GM18868 (cell line): ENCODE data around the gene PLCD1.
"Not testable (repeated sequence)": the region's sequence is repeated elsewhere in the genome, so short reads cannot be mapped to it uniquely, and the experiment has no call there.

Experiments used
- ATAC-seq: cut with Tn5 transposase; IDR thresholded peaks from one replicate; pipeline ENCODE4 v1.9.1; 2021; ENCODE audit warnings: mild to moderate bottlenecking, moderate library complexity; ENCODE audit not compliant: unreplicated experiment

PLCD1 gene

DNA sequence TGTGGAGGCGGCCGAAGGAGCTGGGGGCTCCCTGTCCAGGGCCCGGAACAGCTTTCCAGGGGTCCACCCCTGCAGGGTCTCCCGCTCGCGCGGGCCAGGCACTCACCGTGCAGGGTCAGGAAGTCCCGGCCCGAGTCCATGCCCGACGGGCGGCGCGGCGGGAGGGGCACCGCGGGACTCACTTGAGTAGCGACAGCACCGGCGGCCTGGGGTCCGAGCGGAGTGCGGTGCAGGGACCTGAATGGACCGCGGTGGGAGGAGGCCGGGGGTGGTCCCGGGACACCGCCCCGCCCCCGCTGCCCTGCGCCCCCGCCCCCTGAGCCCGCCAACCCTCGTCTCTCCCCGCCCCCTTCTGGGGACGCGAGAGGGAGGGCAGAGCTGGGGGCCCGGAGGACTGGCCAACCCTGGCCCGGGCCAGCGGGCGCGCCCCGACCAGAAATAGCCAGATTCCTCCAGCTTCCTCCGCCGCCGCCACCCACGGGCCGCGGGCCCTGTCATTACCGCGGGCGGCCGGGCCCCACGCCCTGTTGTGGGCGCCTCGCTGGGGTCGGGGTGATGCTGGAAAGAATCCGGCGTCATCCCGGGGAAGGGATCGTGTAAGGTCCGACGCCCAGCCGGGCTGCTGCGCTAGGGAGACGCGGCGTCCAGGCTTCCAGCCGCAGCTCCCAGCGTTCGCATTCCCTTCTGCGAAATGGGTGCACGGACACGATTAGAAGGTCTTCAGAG is at the start of gene PLCD1:
Gene PLCD1 (minus strand): TSS at position 243 of the 726 bp plus-strand sequence. CDS start 103 bp downstream, at position 140.
- ATAC-seq, result no peak

GRCh38 chr3:38077073-38077472 is 47.6 kb upstream of the PLCD1 start:
- not testable (repeated sequence) for ATAC-seq

- ATAC-seq, result no peak
These were observed 40.6 kb upstream of the PLCD1 start for GRCh38 chr3:38070013-38070412.

GRCh38 chr3:38067508-38068233 is 38.2 kb upstream of the PLCD1 start:
- no peak for ATAC-seq

DNA sequence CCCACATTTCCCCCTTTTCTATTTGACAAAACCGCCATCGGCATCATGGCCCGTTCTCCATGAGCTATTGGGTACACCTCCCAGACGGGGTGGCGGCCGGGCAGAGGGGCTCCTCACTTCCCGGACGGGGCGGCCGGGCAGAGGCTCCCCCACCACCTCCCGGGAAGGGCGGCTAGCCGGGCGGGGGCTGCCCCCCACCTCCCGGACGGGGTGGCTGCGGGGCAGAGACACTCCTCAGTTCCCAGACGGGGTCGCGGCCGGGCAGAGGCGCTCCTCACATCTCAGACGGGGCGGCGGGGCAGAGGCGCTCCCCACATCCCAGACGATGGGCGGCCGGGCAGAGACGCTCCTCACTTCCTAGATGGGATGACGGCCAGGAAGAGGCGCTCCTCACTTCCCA is 35.0 kb upstream of the PLCD1 start:
- not testable (repeated sequence) for ATAC-seq

DNA sequence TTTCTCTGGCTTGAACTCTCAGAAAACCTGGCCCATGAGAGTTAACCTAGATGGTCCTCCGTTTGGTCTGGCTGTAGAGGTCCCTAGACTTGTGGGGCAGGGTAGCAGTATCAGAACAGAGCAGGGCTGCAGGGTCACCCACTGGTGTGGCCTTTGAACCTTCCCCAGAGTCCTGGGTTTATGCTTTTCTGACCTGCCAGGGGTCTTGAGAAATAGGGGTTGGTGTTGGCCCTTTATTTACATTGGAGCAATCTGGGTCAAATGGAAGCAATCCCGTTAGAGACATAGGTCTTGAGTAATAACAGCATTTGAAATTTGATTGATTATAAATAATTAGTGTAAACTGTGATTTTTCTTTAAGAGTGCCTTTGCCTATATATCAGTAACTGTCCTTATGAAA is 33.4 kb upstream of the PLCD1 start:
- ATAC-seq, result no peak

DNA sequence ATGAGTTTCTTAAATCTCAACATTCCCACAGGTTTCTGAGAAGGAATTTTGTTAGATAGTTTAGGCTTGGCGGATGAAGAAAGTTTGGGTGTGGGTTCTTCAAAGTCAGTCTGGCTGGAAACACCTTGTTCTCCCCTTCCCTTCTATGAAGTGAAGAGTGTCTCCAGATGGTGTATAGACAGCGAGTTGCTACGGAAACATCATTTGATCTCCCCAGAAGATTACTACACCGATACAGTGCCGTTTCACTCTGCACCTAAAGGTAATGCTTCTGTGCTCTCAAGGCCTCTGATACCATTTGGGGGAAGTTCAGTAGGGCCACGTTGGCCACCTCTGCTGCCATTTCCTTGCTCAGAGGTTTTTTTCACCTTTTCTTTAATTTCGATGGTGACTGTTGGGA is 30.1 kb upstream of the PLCD1 start:
- ATAC-seq, result no peak

- no peak for ATAC-seq
These were observed 29.7 kb upstream of the PLCD1 start for GRCh38 chr3:38059148-38059547.

DNA sequence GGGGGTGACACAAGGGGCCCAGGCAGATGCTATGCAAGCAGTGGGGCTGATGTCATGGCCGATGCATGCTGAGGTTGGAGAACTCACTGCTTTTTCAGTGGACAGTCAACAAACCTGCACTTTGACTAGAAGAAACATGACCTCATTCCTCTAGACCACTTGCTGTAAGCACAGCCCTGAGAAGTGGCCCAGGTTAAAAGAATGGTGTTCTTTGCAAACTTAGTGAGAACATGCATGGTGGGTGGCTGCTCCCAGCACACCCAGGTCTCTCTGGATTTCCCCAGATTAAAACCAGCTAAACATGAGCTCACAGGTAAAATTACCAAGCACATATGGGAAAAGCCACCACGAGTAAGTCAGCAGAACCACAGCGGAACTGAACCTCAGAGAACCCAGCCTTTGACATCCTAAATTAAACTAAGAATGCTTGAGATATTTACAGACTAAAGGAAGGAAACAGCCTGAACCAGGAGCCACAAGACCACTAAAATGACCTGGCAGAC is 25.1 kb upstream of the PLCD1 start:
- ATAC-seq, result no peak

DNA sequence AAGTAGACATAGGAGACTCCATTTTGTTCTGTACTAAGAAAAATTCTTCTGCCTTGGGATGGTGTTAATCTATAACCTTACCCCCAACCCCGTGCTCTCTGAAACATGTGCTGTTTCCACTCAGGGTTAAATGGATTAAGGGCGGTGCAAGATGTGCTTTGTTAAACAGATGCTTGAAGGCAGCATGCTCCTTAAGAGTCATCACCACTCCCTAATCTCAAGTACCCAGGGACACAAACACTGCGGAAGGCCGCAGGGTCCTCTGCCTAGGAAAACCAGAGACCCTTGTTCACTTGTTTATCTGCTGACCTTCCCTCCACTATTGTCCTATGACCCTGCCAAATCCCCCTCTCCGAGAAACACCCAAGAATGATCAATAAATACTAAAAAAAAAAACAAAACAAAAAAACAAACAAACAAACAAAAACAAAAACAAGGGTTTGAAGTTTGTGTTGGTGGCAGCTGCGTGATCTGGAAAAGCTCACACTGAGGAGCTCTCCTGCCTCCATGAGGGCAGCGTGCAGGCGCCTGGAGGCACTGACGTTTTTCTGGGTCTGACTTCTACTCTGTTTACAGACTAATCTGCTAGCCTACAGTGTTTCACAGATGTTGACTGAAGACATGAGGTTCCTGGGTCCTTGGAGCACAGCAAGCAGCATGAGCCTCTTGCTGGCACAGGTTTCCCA is 24.5 kb upstream of the PLCD1 start:
- not testable (repeated sequence) for ATAC-seq

DNA sequence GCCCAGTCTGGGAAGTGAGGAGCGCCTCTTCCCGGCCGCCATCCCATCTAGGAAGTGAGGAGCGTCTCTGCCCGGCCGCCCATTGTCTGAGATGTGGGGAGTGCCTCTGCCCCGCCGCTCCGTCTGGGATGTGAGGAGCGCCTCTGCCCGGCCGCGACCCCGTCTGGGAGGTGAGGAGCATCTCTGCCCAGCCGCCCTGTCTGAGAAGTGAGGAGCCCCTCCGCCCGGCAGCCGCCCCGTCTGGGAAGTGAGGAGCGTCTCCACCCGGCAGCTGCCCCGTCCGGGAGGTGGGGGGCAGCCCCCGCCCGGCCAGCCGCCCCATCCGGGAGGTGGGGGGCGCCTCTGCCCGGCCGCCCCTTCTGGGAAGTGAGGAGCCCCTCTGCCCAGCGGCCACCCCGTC is 23.8 kb upstream of the PLCD1 start:
- not testable (repeated sequence) for ATAC-seq

DNA sequence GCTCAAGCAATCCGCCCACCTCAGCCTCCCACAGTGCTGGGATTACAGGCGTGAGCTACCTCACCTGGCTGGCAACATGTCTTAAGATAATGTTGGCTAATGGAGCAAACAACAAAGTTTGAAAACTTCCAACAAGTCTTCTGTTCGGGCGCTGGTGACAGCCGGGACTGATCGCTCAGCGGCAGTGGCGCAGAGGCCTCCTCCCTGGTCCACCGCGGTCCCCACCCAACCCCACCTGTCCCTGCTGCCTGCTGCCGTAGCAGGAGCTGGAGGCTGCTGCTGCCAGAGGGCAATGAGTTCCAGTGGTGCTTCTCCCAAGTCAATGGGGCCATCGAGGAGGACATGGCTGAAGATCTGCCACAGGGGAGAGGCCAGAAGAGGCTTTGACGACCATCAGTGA is 21.7 kb upstream of the PLCD1 start:
- ATAC-seq, result no peak

GRCh38 chr3:38049358-38050126 is 20.1 kb upstream of the PLCD1 start:
- no peak for ATAC-seq

- no peak for ATAC-seq
These were observed 18.5 kb upstream of the PLCD1 start for GRCh38 chr3:38047896-38048295.

- no peak for ATAC-seq
These were observed 17.4 kb upstream of the PLCD1 start for GRCh38 chr3:38046821-38047220.

DNA sequence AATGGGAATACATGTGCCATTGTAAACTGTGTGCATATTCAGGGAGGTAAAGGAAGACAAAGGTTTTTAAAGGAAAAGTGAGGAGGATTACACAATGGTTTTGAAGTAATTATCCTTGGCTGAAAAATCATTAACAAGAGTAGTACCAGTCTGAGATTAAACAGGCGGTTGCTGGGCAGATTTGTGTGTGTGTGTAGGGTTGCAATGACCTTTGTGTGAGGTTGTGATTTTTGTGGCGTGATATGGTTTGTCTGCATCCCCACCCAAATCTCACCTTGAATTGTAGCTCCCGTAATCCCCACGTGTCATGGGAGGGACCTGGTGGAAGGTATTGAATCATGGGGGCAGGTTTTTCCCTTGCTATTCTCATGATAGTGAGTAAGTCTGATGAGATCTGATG is 16.6 kb upstream of the PLCD1 start:
- no peak for ATAC-seq

DNA sequence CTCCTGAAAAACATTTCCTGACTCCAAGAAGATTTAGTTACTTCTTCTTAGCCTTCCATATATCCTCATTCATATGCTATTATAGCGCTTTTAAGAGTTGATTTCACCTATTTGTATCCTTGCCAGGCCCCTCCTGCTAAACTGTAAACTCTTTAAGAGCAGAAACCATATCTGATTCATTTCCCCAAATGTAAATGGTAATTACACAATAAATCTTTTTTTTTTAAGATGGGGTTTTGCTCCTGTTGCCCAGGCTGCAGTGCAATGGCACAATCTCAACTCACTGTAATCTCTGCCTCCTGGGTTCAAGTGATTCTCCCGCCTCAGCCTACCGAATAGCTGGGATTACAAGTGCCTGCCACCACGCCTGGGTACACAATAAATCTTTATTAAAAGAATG is 14.0 kb upstream of the PLCD1 start:
- no peak for ATAC-seq

- no peak for ATAC-seq
These were observed 11.0 kb upstream of the PLCD1 start for GRCh38 chr3:38040401-38040800.

DNA sequence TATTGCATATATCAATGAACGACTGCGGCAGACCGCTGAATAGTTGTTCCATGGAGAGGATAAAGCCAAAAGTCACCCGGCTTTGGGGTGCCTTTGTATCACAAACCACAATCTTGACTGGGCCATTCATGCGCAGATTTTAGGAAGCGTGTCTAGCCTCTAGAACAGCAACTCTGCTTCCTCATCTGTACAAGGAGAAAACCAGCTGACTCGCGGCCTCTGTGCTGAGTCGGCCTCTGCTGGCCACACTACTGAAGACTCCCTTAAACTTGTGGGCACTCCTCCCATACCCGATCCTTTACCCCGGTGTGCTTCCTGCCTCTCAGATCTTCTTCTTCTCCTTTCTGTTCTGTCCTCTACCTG is 10.4 kb upstream of the PLCD1 start:
- peak; percentile 63 for ATAC-seq

- peak; percentile 92 for ATAC-seq
These were observed 9.9 kb upstream of the PLCD1 start, which contains the start of gene DLEC1 for GRCh38 chr3:38039101-38039898. TSS of gene DLEC1 (plus strand) at chr3:38039208. CDS start at chr3:38039226, 18 bp downstream.
